SJSA1 (cell line): Measurements from ENCODE around the gene LRRC56. TPM values are rescaled to one million over a fixed set of nuclear protein-coding genes. Genes with fewer than 3 reads are reported as not detected.

Experiments used
- DNase-seq, 2 experiments: peaks; one replicate each; pipeline ENCODE4 v3.0.0-alpha.2; 2015 to 2020; ENCODE audit warnings: low spot score in 2 of 2, low read depth in 1 of 2
- H3K27ac ChIP-seq: fragments of 250-450 bp; sonication (Bioruptor Pico); 2 replicates; pipeline ENCODE4 v1.5.1; 2020; ENCODE audit warnings: mild to moderate bottlenecking, moderate library complexity
- H3K27me3 ChIP-seq: fragments of 250-450 bp; sonication (Bioruptor Pico); replicated peaks from 2 replicates; pipeline ENCODE4 v1.5.1; 2020; ENCODE audit warnings: mild to moderate bottlenecking, moderate library complexity
- H3K36me3 ChIP-seq: fragments of 250-450 bp; sonication (Bioruptor Pico); 2 replicates; pipeline ENCODE4 v1.5.1; 2020; ENCODE audit warnings: mild to moderate bottlenecking
- H3K4me1 ChIP-seq: fragments of 250-450 bp; sonication (Bioruptor Pico); replicated peaks from 2 replicates; pipeline ENCODE4 v1.6.1; 2021; ENCODE audit warnings: mild to moderate bottlenecking
- H3K4me3 ChIP-seq: fragments of 250-450 bp; sonication (Bioruptor Pico); 2 replicates; pipeline ENCODE4 v1.5.1; 2020; ENCODE audit warnings: mild to moderate bottlenecking
- H3K9me3 ChIP-seq: fragments of 250-450 bp; sonication (Bioruptor Pico); replicated peaks from 2 replicates; pipeline ENCODE4 v1.5.1; 2020; ENCODE audit warnings: mild to moderate bottlenecking
- total RNA-seq: library from RNA; depleted of rRNA; stranded (reverse); fragments of >200 nt; shearing (Covaris generic); gene quantifications from 2 replicates; pipeline ENCODE4 v1.2.3, GENCODE V29; 2014

Gene LRRC56
- total RNA-seq, 1 experiment from 2014 or later, result 0.05 TPM

GRCh38 chr11:551131-551530 is 13.8 kb downstream of the LRRC56 start:
- H3K4me3 ChIP-seq, result no peak overlapping the region
- H3K27me3 ChIP-seq, result no peaks in the 10 kb centered on the region
- DNase-seq, result no peak
- H3K9me3 ChIP-seq, result no peaks in the 10 kb centered on the region
- H3K36me3 ChIP-seq, result no peaks in the 10 kb centered on the region
- H3K4me1 ChIP-seq, result no peaks in the 10 kb centered on the region
- no peak overlapping the region for H3K27ac ChIP-seq

GRCh38 chr11:551596-551995 is 14.3 kb downstream of the LRRC56 start:
- Histone ChIP-seq H3K27ac (no peak overlapping the region), H3K9me3 (no peaks in the 10 kb centered on the region), H3K27me3 (no peaks in the 10 kb centered on the region), H3K4me3 (no peak overlapping the region), H3K36me3 (no peaks in the 10 kb centered on the region), H3K4me1 (no peaks in the 10 kb centered on the region)
- no peak for DNase-seq

DNA sequence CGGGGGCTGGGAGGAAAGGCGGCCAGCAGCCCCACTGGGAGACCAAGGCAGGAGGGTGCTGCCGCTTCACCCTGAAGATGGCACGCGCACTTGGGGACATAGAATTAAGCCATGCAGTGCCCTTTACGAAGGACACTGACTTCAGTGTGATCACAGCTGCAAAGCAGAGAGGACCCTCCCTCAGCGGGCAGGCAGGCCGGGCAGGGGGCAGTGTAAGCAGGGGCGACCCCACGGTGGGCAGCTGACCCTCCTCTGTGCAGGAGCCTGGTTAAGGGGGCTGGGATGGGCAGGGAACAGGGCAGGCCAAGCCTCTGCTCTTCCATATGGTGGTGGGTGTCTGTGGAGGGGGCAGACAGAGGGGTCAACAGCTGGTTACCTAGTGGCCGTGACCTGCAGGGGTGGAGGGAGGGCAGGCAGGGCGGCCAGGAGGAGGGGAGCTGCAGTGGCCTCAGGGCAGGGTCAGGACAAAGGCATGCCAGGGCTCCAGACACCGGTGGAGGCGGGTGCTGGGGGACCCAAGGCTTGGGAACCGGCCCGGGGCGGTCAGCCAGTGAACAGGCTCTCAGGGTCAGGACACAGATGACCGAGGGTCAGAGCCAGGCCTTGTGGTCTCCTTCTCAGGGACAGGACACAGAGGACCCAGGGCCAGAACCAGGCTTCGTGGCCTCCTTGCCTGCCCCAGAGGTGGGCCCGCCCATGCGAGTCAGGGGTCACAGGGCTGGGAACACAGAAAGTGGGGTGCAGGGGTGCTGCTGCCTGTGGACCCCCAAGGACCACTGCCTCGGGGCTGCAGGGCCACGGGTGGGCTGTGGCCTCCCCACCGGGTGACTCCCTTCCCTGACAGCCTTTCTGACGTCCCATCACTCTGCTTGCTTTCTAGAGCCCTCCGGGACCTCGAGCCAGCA is 16.0 kb downstream of the LRRC56 start:
- H3K36me3 ChIP-seq, result no peaks in the 10 kb centered on the region
- H3K27me3 ChIP-seq, result no peaks in the 10 kb centered on the region
- no peak overlapping the region for H3K4me3 ChIP-seq
- no peaks in the 10 kb centered on the region for H3K9me3 ChIP-seq
- DNase-seq, result no peak
- peaks cover 10% of the 10 kb centered on the region for H3K4me1 ChIP-seq
- H3K27ac ChIP-seq, result no peak overlapping the region

GRCh38 chr11:553988-554340 is 16.6 kb downstream of the LRRC56 start:
- no peaks in the 10 kb centered on the region for H3K9me3 ChIP-seq
- no peak for DNase-seq
- no peaks in the 10 kb centered on the region for H3K36me3 ChIP-seq
- no peak overlapping the region for H3K4me3 ChIP-seq
- no peak overlapping the region for H3K27ac ChIP-seq
- H3K27me3 ChIP-seq, result no peaks in the 10 kb centered on the region
- peaks cover 10% of the 10 kb centered on the region for H3K4me1 ChIP-seq

GRCh38 chr11:554428-555226 is 17.3 kb downstream of the LRRC56 start:
- no peak for DNase-seq

GRCh38 chr11:555227-555779 is 18.0 kb downstream of the LRRC56 start:
- Histone ChIP-seq H3K4me3 (no peak overlapping the region), H3K27me3 (no peaks in the 10 kb centered on the region), H3K4me1 (peaks cover 13% of the 10 kb centered on the region), H3K27ac (no peak overlapping the region), H3K36me3 (no peaks in the 10 kb centered on the region), H3K9me3 (no peaks in the 10 kb centered on the region)
- DNase-seq, result no peak

More at GRCh38 chr11:554428-555226, 17.3 kb downstream of the LRRC56 start:
- Histone ChIP-seq H3K9me3 (no peaks in the 10 kb centered on the region), H3K4me3 (no peak overlapping the region), H3K27ac (no peak overlapping the region), H3K27me3 (no peaks in the 10 kb centered on the region), H3K36me3 (no peaks in the 10 kb centered on the region), H3K4me1 (peaks cover 10% of the 10 kb centered on the region)

- no peak overlapping the region for H3K4me3 ChIP-seq
- H3K4me1 ChIP-seq, result peaks cover 16% of the 10 kb centered on the region
- no peaks in the 10 kb centered on the region for H3K9me3 ChIP-seq
- H3K27me3 ChIP-seq, result no peaks in the 10 kb centered on the region
- H3K27ac ChIP-seq, result no peak overlapping the region
- no peak for DNase-seq
- no peaks in the 10 kb centered on the region for H3K36me3 ChIP-seq
Measured at GRCh38 chr11:555780-556661, 18.7 kb downstream of the LRRC56 start.

- no peaks in the 10 kb centered on the region for H3K27me3 ChIP-seq
- peaks cover 16% of the 10 kb centered on the region for H3K4me1 ChIP-seq
- no peak overlapping the region for H3K4me3 ChIP-seq
- no peak for DNase-seq
- H3K27ac ChIP-seq, result no peak overlapping the region
- H3K36me3 ChIP-seq, result no peaks in the 10 kb centered on the region
- H3K9me3 ChIP-seq, result no peaks in the 10 kb centered on the region
Measured at GRCh38 chr11:556662-557256, 19.4 kb downstream of the LRRC56 start.

GRCh38 chr11:557328-558132 is 20.2 kb downstream of the LRRC56 start:
- DNase-seq, result no peak
- H3K4me1 ChIP-seq, result peaks cover 16% of the 10 kb centered on the region
- H3K27ac ChIP-seq, result no peak overlapping the region
- no peak overlapping the region for H3K4me3 ChIP-seq
- no peaks in the 10 kb centered on the region for H3K36me3 ChIP-seq
- H3K27me3 ChIP-seq, result no peaks in the 10 kb centered on the region
- H3K9me3 ChIP-seq, result no peaks in the 10 kb centered on the region

DNA sequence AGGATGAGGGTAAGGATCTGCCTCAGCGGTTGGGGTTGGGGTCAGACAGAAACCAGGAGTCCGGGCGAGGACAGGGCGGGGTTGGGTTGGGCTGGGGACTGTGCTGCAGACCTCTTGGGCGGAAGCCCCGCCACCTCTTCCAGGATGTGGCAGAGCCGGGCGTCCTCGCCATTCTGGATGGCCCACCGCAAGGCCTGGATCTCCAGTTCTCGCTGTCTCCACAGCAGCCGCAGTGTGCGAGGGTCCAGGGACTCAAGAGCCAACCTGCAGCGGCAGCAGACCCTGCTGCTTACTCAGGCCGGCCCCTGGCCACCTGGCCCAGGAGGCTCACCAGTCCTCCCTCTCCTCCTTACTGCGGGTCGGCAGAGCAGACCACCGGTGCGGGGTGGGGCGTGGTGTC is 21.2 kb downstream of the LRRC56 start:
- Histone ChIP-seq H3K36me3 (no peaks in the 10 kb centered on the region), H3K27ac (no peak overlapping the region), H3K27me3 (no peaks in the 10 kb centered on the region), H3K9me3 (no peaks in the 10 kb centered on the region), H3K4me3 (no peak overlapping the region), H3K4me1 (peaks cover 16% of the 10 kb centered on the region)
- DNase-seq, result no peak

DNA sequence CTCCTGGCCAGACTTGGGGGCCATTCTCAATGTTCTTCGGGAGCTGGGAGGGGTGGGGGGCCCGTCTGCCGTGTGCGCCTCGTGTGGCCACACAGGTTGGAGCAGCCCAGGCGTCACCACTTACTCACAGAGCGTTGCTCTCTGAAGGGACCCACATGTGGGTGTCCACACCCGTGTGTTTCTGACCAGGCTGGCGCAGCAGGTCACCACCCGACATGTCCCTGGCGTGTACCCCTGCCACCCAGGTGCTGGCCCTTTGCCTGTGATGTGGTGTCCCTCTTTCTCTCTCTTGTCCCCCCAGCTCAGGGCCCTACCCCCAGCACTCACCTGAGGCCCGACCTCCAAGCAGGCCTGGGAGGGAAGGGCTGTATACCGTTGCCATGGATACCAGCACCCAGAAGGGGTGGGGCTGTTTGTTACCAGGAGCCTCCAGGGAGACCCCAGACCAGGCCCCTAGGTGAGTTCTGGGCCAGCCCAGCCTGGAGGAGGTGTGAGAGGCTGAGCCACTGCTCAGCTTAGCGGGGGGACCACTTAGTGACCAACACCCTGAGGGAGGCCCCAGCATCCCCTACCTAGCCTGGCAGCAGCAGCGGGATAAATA is 21.8 kb downstream of the LRRC56 start:
- no peak overlapping the region for H3K4me3 ChIP-seq
- no peaks in the 10 kb centered on the region for H3K36me3 ChIP-seq
- H3K27me3 ChIP-seq, result no peaks in the 10 kb centered on the region
- DNase-seq, result no peak
- H3K9me3 ChIP-seq, result no peaks in the 10 kb centered on the region
- no peak overlapping the region for H3K27ac ChIP-seq
- peaks cover 16% of the 10 kb centered on the region for H3K4me1 ChIP-seq

DNA sequence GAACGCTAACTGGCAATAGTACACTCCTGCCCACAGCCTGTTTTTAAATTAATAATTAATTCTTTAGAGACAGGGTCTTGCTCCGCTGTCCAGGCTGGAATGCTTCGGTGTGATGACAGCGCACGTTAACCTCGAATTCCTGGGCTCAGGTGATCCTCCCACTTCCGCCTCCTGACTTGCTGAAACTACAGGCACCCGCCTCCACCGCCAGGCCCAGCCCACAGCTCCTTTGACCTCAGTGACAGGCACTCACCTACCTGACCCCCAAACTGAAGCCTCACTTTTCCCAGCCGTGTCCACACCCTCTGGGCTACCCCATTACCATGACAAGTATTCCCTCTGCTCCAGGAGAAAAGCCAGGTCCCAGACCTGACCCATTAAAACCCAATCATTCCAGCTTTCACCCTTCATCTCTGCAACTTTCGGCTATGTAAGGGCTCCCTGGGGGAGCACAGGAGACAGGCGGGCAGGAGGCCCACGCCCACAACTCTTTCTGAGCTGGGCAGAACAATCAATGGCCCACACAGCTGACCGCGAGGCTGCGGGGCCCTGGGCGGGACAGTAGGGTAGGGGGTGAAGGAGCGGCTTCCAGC is 22.5 kb downstream of the LRRC56 start:
- no peak overlapping the region for H3K27ac ChIP-seq

More for the DNA sequence above, 22.5 kb downstream of the LRRC56 start:
- DNase-seq, result no peak
- peaks cover 16% of the 10 kb centered on the region for H3K4me1 ChIP-seq
- H3K27me3 ChIP-seq, result no peaks in the 10 kb centered on the region
- no peaks in the 10 kb centered on the region for H3K36me3 ChIP-seq
- H3K9me3 ChIP-seq, result no peaks in the 10 kb centered on the region
- H3K4me3 ChIP-seq, result peak overlapping the region; percentile 81; the same call in 1 of the 2 replicates
